Measurements from ENCODE around the gene TPPP.

TPPP gene

GRCh38 chr5:644971-645370 is 48.2 kb downstream of the TPPP start:
- TF ChIP-seq CTCF (IDR thresholded peaks at IDR 0.05; ENCODE audit: insufficient read depth, low read depth, low read length, missing control alignments): no peak
- no peak overlapping the region for H3K4me3 ChIP-seq (ENCODE audit: low read length)
- no peak for DNase-seq (ENCODE audit: low read depth)

GRCh38 chr5:644509-644908 is 48.6 kb downstream of the TPPP start:
- no peak overlapping the region for H3K4me3 ChIP-seq (ENCODE audit: low read length)
- no peak for DNase-seq (ENCODE audit: low read depth)
- TF ChIP-seq CTCF (IDR thresholded peaks at IDR 0.05; ENCODE audit: insufficient read depth, low read depth, low read length, missing control alignments): no peak

- no peak for DNase-seq (ENCODE audit: low read depth)
- no peak overlapping the region for H3K4me3 ChIP-seq (ENCODE audit: low read length)
- TF ChIP-seq CTCF (IDR thresholded peaks at IDR 0.05; ENCODE audit: insufficient read depth, low read depth, low read length, missing control alignments): no peak
These were observed 49.3 kb downstream of the TPPP start for GRCh38 chr5:643811-644271.

- H3K4me3 ChIP-seq (ENCODE audit: low read length): no peak overlapping the region
- no peak for DNase-seq (ENCODE audit: low read depth)
- no peak for TF ChIP-seq CTCF (IDR thresholded peaks at IDR 0.05; ENCODE audit: insufficient read depth, low read depth, low read length, missing control alignments)
These were observed 49.8 kb downstream of the TPPP start for GRCh38 chr5:643351-643801.

- no peak for TF ChIP-seq CTCF (IDR thresholded peaks at IDR 0.05; ENCODE audit: insufficient read depth, low read depth, low read length, missing control alignments)
- no peak for DNase-seq (ENCODE audit: low read depth)
- H3K4me3 ChIP-seq (ENCODE audit: low read length): no peak overlapping the region
These were observed 50.7 kb downstream of the TPPP start for GRCh38 chr5:642481-642880.

- no peak for DNase-seq (ENCODE audit: low read depth)
- TF ChIP-seq CTCF (IDR thresholded peaks at IDR 0.05; ENCODE audit: insufficient read depth, low read depth, low read length, missing control alignments): no peak
- no peak overlapping the region for H3K4me3 ChIP-seq (ENCODE audit: low read length)
These were observed 51.8 kb downstream of the TPPP start for GRCh38 chr5:641331-641765.

Measured in epithelial cell of esophagus (primary cell).